GM12878 (cell line): ENCODE measurements around the gene DSE. TPM values are rescaled to one million over a fixed set of nuclear protein-coding genes. Genes with fewer than 3 reads are reported as not detected.

Experiments used
- ATAC-seq: fragments of 200-7000 bp; cut with Tn5 transposase; 3 replicates; pipeline ENCODE4 v1.9.1; 2020; ENCODE audit warnings: mild to moderate bottlenecking, moderate library complexity
- BruUV-seq: library from RNA; stranded (reverse); fragments of 400-500 nt; replicated peaks from 2 replicates; lab custom pipeline; 2021; lab: Mats Ljungman, UMichigan
- CTCF ChIA-PET: fragments of 300-600 bp; sonication (Branson Sonifier 250); formaldehyde crosslinking; extraction: SDS; loops from one replicate; lab custom pipeline; 2021; ENCODE audit warnings: inconsistent platforms; lab: Yijun Ruan, JAX
- POLR2A ChIA-PET: fragments of 350-600 bp; formaldehyde crosslinking; extraction: SDS; loops from one replicate; lab custom pipeline; 2021; ENCODE audit warnings: inconsistent platforms; lab: Charles Lee
- RAD21 ChIA-PET: fragments of 300-600 bp; sonication (Branson Sonifier 250); formaldehyde crosslinking; loops from one replicate; lab custom pipeline; 2023; ENCODE audit warnings: antibody characterized with exemption; ENCODE audit not compliant: unreplicated experiment; lab: Charles Lee
- SMC1A ChIA-PET: fragments of 300-600 bp; sonication (Branson Sonifier 250); formaldehyde crosslinking; loops from one replicate; lab custom pipeline; 2023; ENCODE audit not compliant: unreplicated experiment, uncharacterized antibody; lab: Charles Lee
- DNase-seq: peaks from one replicate; pipeline ENCODE4 v3.0.0-alpha.2; 2011; ENCODE audit warnings: low read depth, low spot score
- FAIRE-seq: peaks from 3 replicates; lab custom pipeline; 2011; peaks lifted over from hg19 to GRCh38; lab: Jason Lieb, UNC
- H2AFZ ChIP-seq: 2 replicates; pipeline ENCODE4 v1.6.0; 2011; ENCODE audit warnings: low read depth, low read length, control low read depth; ENCODE audit not compliant: control insufficient read depth
- H3K27ac ChIP-seq: 2 replicates; pipeline ENCODE4 v1.5.1; 2011; ENCODE audit warnings: control low read depth; ENCODE audit not compliant: control insufficient read depth, insufficient read depth
- H3K27me3 ChIP-seq, 2 experiments: replicated peaks in 1 of 2; 2 replicates each; pipeline versions ENCODE4 v1.6.0 to v1.6.1; 2011; ENCODE audit warnings: low read length in 1 of 2; ENCODE audit not compliant: control insufficient read depth in 2 of 2, insufficient read depth in 2 of 2
- H3K36me3 ChIP-seq, 2 experiments: 2 replicates each; pipeline ENCODE4 v1.5.1; 2011; ENCODE audit warnings: low read length in 1 of 2; ENCODE audit not compliant: control insufficient read depth in 2 of 2, insufficient read depth in 2 of 2
- H3K4me1 ChIP-seq: 2 replicates; pipeline ENCODE4 v1.6.1; 2011; ENCODE audit warnings: mild to moderate bottlenecking, low read length, moderate library complexity, mixed read lengths; ENCODE audit not compliant: control insufficient read depth, insufficient read depth
- H3K4me2 ChIP-seq: 2 replicates; pipeline ENCODE4 v1.6.0; 2011; ENCODE audit warnings: control low read depth; ENCODE audit not compliant: control insufficient read depth, insufficient read depth
- H3K4me3 ChIP-seq: fragments of 200-600 bp; sonication (generic); 2 replicates; pipeline ENCODE4 v1.5.1; 2016
- H3K79me2 ChIP-seq: 2 replicates; pipeline ENCODE4 v1.6.0; 2011; ENCODE audit warnings: low read length; ENCODE audit not compliant: control insufficient read depth, insufficient read depth
- H3K9ac ChIP-seq: 2 replicates; pipeline ENCODE4 v1.8.0; 2011; ENCODE audit warnings: low read length, control low read depth, mixed read lengths; ENCODE audit not compliant: control insufficient read depth, insufficient read depth
- H3K9me3 ChIP-seq: replicated peaks from 3 replicates; pipeline ENCODE4 v1.5.1; 2011; ENCODE audit warnings: mild to moderate bottlenecking, low read length; ENCODE audit not compliant: control insufficient read depth, insufficient read depth
- H4K20me1 ChIP-seq: 2 replicates; pipeline ENCODE4 v1.6.0; 2011; ENCODE audit not compliant: control insufficient read depth, insufficient read depth
- CHD1 ChIP-seq: IDR thresholded peaks from 2 replicates; pipeline ENCODE4 v1.6.1; 2012; ENCODE audit warnings: low read depth, low read length, improper control_type of control experiment
- GATAD2B ChIP-seq: fragments of 450-650 bp; conservative IDR thresholded peaks from 2 replicates; pipeline ENCODE4 v1.6.1; 2017; ENCODE audit warnings: low read depth, mild to moderate bottlenecking, moderate library complexity
- IKZF1 ChIP-seq: fragments of 450-650 bp; conservative IDR thresholded peaks from 2 replicates; pipeline ENCODE4 v1.6.1; 2017; ENCODE audit warnings: antibody characterized with exemption, mild to moderate bottlenecking
- IKZF2 ChIP-seq, 2 experiments: fragments of 450-650 bp; IDR thresholded peaks; 2 replicates each; pipeline ENCODE4 v1.6.1; 2017; ENCODE audit warnings: mild to moderate bottlenecking in 2 of 2, moderate library complexity in 2 of 2
- IRF4 ChIP-seq: IDR thresholded peaks from 2 replicates; pipeline ENCODE4 v1.6.1; 2011; ENCODE audit warnings: low read depth, low read length
- JUNB ChIP-seq: IDR thresholded peaks from 2 replicates; pipeline ENCODE4 v1.6.1; 2016; ENCODE audit warnings: antibody characterized with exemption, mild to moderate bottlenecking
- NFIC ChIP-seq: IDR thresholded peaks from 2 replicates; pipeline ENCODE4 v1.6.1; 2012; ENCODE audit warnings: low read depth, mild to moderate bottlenecking, inconsistent platforms, low read length, moderate library complexity
- RAD51 ChIP-seq: fragments of 450-650 bp; IDR thresholded peaks from 2 replicates; pipeline ENCODE4 v1.6.1; 2016; ENCODE audit warnings: moderate library complexity, mild to moderate bottlenecking, inconsistent platforms
- RCOR1 ChIP-seq: conservative IDR thresholded peaks from 2 replicates; pipeline ENCODE4 v1.6.1; 2012; ENCODE audit warnings: low read depth, low read length, improper control_type of control experiment
- RUNX3 ChIP-seq: IDR thresholded peaks from 2 replicates; pipeline ENCODE4 v1.6.1; 2012; ENCODE audit warnings: low read length, inconsistent platforms
- SKIL ChIP-seq: fragments of 450-650 bp; IDR thresholded peaks from 2 replicates; pipeline ENCODE4 v1.6.1; 2017; ENCODE audit warnings: mild to moderate bottlenecking, low read depth, inconsistent platforms; ENCODE audit not compliant: poor library complexity, severe bottlenecking
- SMC3 ChIP-seq: IDR thresholded peaks from 2 replicates; pipeline ENCODE4 v1.6.1; 2011; ENCODE audit warnings: low read length, improper control_type of control experiment, borderline replicate concordance
- SUPT20H ChIP-seq: IDR thresholded peaks from 2 replicates; pipeline ENCODE4 v1.6.1; 2011; ENCODE audit warnings: low read depth, mild to moderate bottlenecking, low read length, moderate library complexity, borderline replicate concordance; ENCODE audit not compliant: control insufficient read depth
- TARDBP ChIP-seq: IDR thresholded peaks from 2 replicates; pipeline ENCODE4 v1.6.1; 2016; ENCODE audit warnings: borderline replicate concordance
- WRNIP1 ChIP-seq: IDR thresholded peaks from 2 replicates; pipeline ENCODE4 v1.6.1; 2011; ENCODE audit warnings: low read depth, low read length, improper control_type of control experiment, borderline replicate concordance
- WGBS: methylation state at CpG from one replicate; pipeline ENCODE4 v1.1.6; 2016; ENCODE audit warnings: low lambda C conversion rate; ENCODE audit not compliant: insufficient replicate concordance, insufficient coverage; ENCODE audit errors: missing lambda C conversion rate; 5-methylcytosine and 5-hydroxymethylcytosine counted together
- in situ Hi-C: fragments of 300-500 bp; cut with MboI; formaldehyde crosslinking; loops from 9 replicates; pipeline ENCODE4 v1.14.3; 2018; ENCODE audit warnings: mixed read lengths
- intact Hi-C: fragments of 100-400 bp; cut with micrococcal nuclease; formaldehyde crosslinking; loops from one replicate; pipeline ENCODE4 v1.14.2; 2022; ENCODE audit not compliant: unreplicated experiment
- polyA plus RNA-seq, 11 experiments: library from polyadenylated mRNA; depleted of rRNA in 4 of 11; unstranded in 6 of 11; stranded (reverse) in 5 of 11; fragments of >200 nt; fragmentation: Nextera tagmentation in 4 of 11; fragmentation: Illumina TruSeq in 1 of 11; extraction: Ambion mirVana in 4 of 11; extraction: Trizol in 1 of 11; gene quantifications; 1 replicate in 1 of 11; 2 replicates in 10 of 11; pipeline versions ENCODE4 v1.2.1 to v1.2.3, GENCODE V29; 2011 to 2016; ENCODE audit warnings: inconsistent platforms in 2 of 11, missing spikeins in 2 of 11, low read depth in 1 of 11
- total RNA-seq, 4 experiments: library from RNA; depleted of rRNA in 3 of 4; stranded (reverse); fragments of >200 nt in 3 of 4; fragmentation: Illumina TruSeq in 1 of 4; extraction: Trizol in 1 of 4; gene quantifications; 2 replicates each; pipeline versions ENCODE4 v1.2.1 to v1.2.3, GENCODE V29; 2013 to 2021

The DSE gene
- total and polyA plus RNA-seq, 10 of the 15 experiments (the other 5 are each of a cell fraction or from before 2014, with no cell fraction given): 12.6 to 76.4 (median 43.0) TPM

GRCh38 chr6:116463301-116463700 is 92.6 kb downstream of the DSE start:
- Histone ChIP-seq H3K27me3 (peaks cover 0 to 3% of the 10 kb centered on the region in 2 experiments; a peak in 3 of 4 replicates), H3K9me3 (no peaks in the 10 kb centered on the region), H3K27ac (no peak overlapping the region), H3K4me2 (no peak overlapping the region), H2AFZ (no peak overlapping the region), H3K4me3 (no peak overlapping the region), H3K36me3 (no peaks in the 10 kb centered on the region), H4K20me1 (no peaks in the 10 kb centered on the region), H3K79me2 (no peaks in the 10 kb centered on the region), H3K9ac (no peak overlapping the region), H3K4me1 (peaks cover 17% of the 10 kb centered on the region)
- ChIA-PET SMC1A (interaction anchor here (0.6 to 1.5 kb wide), 6 partner anchors 14 to 490 kb away, joined by 3 to 4 read pairs (median 3); no protein-coding TSS in a partner anchor), POLR2A (no interaction called here), CTCF (interaction anchor here (0.6 to 1.5 kb wide), 6 partner anchors 12 to 177 kb away, joined by 3 to 4 read pairs (median 3); no protein-coding TSS in a partner anchor), RAD21 (no interaction called here)
- no peak for TF ChIP-seq NFIC
- TF ChIP-seq SKIL: no peak
- no peak for TF ChIP-seq RUNX3
- no peak for TF ChIP-seq IRF4
- TF ChIP-seq RCOR1: no peak
- TF ChIP-seq IKZF2 (IDR thresholded peaks at IDR 0.05): no peak
- TF ChIP-seq TARDBP: no peak
- TF ChIP-seq GATAD2B: no peak
- TF ChIP-seq WRNIP1: no peak
- no peak for TF ChIP-seq CHD1
- no peak for TF ChIP-seq SMC3
- no peak for TF ChIP-seq JUNB
- no peak for TF ChIP-seq IKZF1
- TF ChIP-seq RAD51: no peak
- TF ChIP-seq SUPT20H: no peak
- WGBS: 99% methylated on average over 4 of the region's 4 CpGs
- BruUV-seq: no TSS peak
- DNase-seq (no peak), ATAC-seq (no peak), FAIRE-seq (no peak)
- intact Hi-C loops (no loop called here), in situ Hi-C loops (no loop called here)
